Measurements from ENCODE around the gene GRB7. TPM values are rescaled to one million over a fixed set of nuclear protein-coding genes. Genes with fewer than 3 reads are reported as not detected.

The GRB7 gene
- total and polyA plus RNA-seq, 2 donors (not counting 1 experiment from before 2014, with no cell fraction given) = 0.81 to 0.84 TPM

DNA sequence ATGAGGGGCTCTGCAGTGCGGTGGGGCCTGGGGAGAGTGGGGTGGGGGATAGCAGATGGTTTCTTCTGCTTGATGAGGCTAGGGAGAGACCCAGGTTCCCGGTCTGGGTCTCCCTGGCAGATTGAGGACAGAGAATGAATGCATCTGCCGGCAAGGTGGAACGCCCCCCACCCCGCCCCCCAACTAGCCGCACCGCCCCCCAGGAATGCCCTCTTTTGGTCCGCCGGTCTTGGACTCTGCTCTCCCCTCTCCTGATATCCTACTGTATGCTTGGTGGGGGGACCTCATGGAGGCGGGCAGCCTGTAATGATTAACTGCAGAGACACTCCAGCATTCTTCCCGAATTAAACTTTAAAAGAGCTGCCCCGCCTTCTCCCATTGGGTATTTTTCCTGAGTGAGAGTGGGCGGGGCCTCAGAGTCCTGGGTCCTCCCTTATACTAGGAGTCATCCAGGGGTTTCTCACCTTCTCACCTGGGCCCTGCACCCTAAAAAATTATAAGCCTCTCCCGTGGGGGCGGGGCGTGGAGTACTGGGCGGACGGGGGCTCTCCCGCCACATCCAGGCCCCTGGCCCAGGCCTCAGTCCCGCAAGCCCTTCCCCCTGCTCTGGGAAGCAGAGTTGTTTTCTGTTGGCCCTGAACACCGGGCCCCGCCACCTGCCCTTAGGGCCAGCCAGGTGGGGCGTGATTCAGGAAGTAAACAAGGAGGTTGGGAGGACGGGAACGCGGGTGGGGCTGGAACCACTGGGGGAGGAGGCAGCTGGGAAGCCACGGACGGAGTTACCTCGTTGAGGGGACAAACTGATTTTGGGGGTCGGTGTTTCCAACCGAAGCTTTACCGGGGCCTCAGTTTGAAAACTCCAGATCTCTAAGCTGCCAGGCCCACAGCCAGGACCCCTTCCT lies 1.5 kb downstream of the GRB7 start:
- peak overlapping the region; percentile 50 for H3K9ac ChIP-seq (ENCODE audit: low read length)
- H3K27ac Mint-ChIP-seq = no peak overlapping the region
- peaks cover 2% of the 10 kb centered on the region for H3K79me2 ChIP-seq (ENCODE audit: control insufficient read depth, insufficient read depth, low read length)
- H3K9me3 ChIP-seq (ENCODE audit: control extremely low read depth in 1 of 3, control insufficient read depth in 2 of 3, insufficient read depth in 1 of 3, low read length in 2 of 3) = peaks cover 0 to 7% (median 0%) of the 10 kb centered on the region in 3 donors
- POLR2A ChIA-PET = interaction anchor here (0.5 to 0.6 kb wide), 2 partner anchors 8 to 13 kb away, joined by 3 to 5 read pairs; no protein-coding TSS in a partner anchor
- peak overlapping the region in 4 of 5 experiments; percentile 26 to 58 (median 42) for H3K4me3 ChIP-seq (ENCODE audit: control extremely low read depth in 1 of 5, extremely low read depth in 1 of 5, insufficient read depth in 1 of 5, low read depth in 2 of 5, low read length in 4 of 5)
- H3K9me3 Mint-ChIP-seq (ENCODE audit: insufficient read depth) = no peaks in the 10 kb centered on the region
- H3K36me3 ChIP-seq (replicated peaks in 1 of 2; ENCODE audit: control extremely low read depth in 1 of 2, control insufficient read depth in 1 of 2, extremely low read depth in 1 of 2, insufficient read depth in 2 of 2, low read length in 1 of 2) = no peaks in the 10 kb centered on the region
- peak overlapping the region; percentile 80 for H3K4me3 Mint-ChIP-seq
- no peak for DNase-seq
- CTCF ChIA-PET = no interaction called here
- no peaks in the 10 kb centered on the region for H4K20me1 ChIP-seq (ENCODE audit: control insufficient read depth, insufficient read depth, low read length, poor library complexity, severe bottlenecking)
- H3K4me1 Mint-ChIP-seq = peaks cover 33% of the 10 kb centered on the region
- peak overlapping the region; percentile 82 for H3K4me2 ChIP-seq (replicated peaks; ENCODE audit: low read depth, low read length, poor library complexity, severe bottlenecking)
- H3K27me3 ChIP-seq (replicated peaks in 1 of 4; ENCODE audit: control extremely low read depth in 1 of 4, control insufficient read depth in 3 of 4, insufficient read depth in 4 of 4, low read length in 3 of 4) = peaks cover 0 to 34% (median 12%) of the 10 kb centered on the region in 4 experiments
- TF ChIP-seq, protein P1, sequence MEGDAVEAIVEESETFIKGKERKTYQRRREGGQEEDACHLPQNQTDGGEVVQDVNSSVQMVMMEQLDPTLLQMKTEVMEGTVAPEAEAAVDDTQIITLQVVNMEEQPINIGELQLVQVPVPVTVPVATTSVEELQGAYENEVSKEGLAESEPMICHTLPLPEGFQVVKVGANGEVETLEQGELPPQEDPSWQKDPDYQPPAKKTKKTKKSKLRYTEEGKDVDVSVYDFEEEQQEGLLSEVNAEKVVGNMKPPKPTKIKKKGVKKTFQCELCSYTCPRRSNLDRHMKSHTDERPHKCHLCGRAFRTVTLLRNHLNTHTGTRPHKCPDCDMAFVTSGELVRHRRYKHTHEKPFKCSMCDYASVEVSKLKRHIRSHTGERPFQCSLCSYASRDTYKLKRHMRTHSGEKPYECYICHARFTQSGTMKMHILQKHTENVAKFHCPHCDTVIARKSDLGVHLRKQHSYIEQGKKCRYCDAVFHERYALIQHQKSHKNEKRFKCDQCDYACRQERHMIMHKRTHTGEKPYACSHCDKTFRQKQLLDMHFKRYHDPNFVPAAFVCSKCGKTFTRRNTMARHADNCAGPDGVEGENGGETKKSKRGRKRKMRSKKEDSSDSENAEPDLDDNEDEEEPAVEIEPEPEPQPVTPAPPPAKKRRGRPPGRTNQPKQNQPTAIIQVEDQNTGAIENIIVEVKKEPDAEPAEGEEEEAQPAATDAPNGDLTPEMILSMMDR (IDR thresholded peaks at IDR 0.05) = no peak
- no peak for TF ChIP-seq EZH2 (IDR thresholded peaks at IDR 0.05; ENCODE audit: borderline replicate concordance, insufficient read depth, low read depth, low read length, poor library complexity, severe bottlenecking)
- intact Hi-C loops (cut with micrococcal nuclease) = no loop called here
- peaks cover 32 to 35% of the 10 kb centered on the region in 2 donors for H3K4me1 ChIP-seq (ENCODE audit: control insufficient read depth in 2 of 2, insufficient read depth in 2 of 2, low read length in 2 of 2)
- peak overlapping the region; percentile 77 for H2AFZ ChIP-seq (ENCODE audit: insufficient read depth, low read depth, low read length, poor library complexity, severe bottlenecking)
- WGBS (ENCODE audit: insufficient coverage) = 16% methylated on average over 19 of the region's 32 CpGs
- H3K27ac ChIP-seq (ENCODE audit: low read length in 2 of 2) = no peak overlapping the region
- peak; percentile 29 for ATAC-seq (ENCODE audit: low read depth)
- H3K27me3 Mint-ChIP-seq = peaks cover 30% of the 10 kb centered on the region

Measured in B cell (primary cell).